ENCODE results near the gene ARL3.

Gene ARL3

GRCh38 chr10:102732661-102733060, 18.5 kb upstream of the ARL3 start:
- DNase-seq (no peak), ATAC-seq (ENCODE audit: insufficient read depth, low read depth) (no peak)
- TF ChIP-seq EZH2 (IDR thresholded peaks at IDR 0.05; ENCODE audit: borderline replicate concordance, low read depth, low read length, severe bottlenecking) (no peak), CTCF (IDR thresholded peaks at IDR 0.05; ENCODE audit: borderline replicate concordance, extremely low read depth, low read length, poor library complexity, severe bottlenecking) (no peak)
- H2AFZ ChIP-seq (ENCODE audit: low read depth, low read length), result no peak overlapping the region
- H3K4me3 ChIP-seq (ENCODE audit: low read depth in 1 of 2, low read length in 2 of 2), result no peak overlapping the region
- H3K9me3 ChIP-seq (ENCODE audit: insufficient read depth, low read length, severe bottlenecking), result no peaks in the 10 kb centered on the region
- H3K79me2 ChIP-seq (ENCODE audit: insufficient read depth, low read length), result no peaks in the 10 kb centered on the region
- no peaks in the 10 kb centered on the region for H3K27me3 ChIP-seq (ENCODE audit: insufficient read depth, low read length, poor library complexity)
- H3K27ac ChIP-seq (ENCODE audit: low read length), result no peak overlapping the region
- H4K20me1 ChIP-seq (ENCODE audit: insufficient read depth, low read length), result no peaks in the 10 kb centered on the region
- no peak overlapping the region for H3K4me2 ChIP-seq (ENCODE audit: insufficient read depth, low read length)
- peaks cover 76% of the 10 kb centered on the region for H3K36me3 ChIP-seq (ENCODE audit: insufficient read depth, low read length)
- H3K9ac ChIP-seq (ENCODE audit: low read depth, low read length), result no peak overlapping the region
- H3K4me1 ChIP-seq (ENCODE audit: insufficient read depth, low read length), result no peaks in the 10 kb centered on the region

DNA sequence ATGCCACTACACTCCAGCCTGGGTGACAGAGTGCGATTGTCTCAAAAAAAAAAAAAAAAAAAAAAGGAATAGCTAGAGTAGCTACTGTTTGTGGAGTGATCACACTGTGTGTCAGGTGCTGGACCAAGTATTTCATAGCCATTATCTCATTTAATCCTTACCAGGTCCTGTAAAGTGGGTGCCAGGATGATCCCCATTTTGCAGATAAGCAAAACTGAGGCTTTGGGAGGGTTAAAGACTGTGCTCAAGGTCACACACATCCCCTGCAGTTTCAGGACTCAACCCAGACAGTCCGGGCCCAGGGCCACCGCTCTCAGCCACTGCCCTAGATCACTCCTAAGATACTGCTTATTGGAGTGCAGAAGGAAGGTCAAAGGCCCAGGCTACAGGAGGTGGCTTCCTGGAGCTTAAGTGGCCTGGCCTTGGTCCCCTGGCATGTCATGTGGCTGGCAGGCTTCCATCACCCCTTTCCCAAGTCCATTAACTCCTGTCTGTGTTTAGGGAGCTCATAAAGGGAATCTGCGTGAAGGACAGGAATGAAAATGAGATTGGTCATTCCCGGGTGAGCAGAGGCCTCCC, 17.1 kb upstream of the ARL3 start:
- DNase-seq, result no peak
- H3K4me2 ChIP-seq (ENCODE audit: insufficient read depth, low read length), result no peak overlapping the region
- TF ChIP-seq EZH2 (IDR thresholded peaks at IDR 0.05; ENCODE audit: borderline replicate concordance, low read depth, low read length, severe bottlenecking), result no peak
- TF ChIP-seq CTCF (IDR thresholded peaks at IDR 0.05; ENCODE audit: borderline replicate concordance, extremely low read depth, low read length, poor library complexity, severe bottlenecking), result no peak
- no peaks in the 10 kb centered on the region for H3K4me1 ChIP-seq (ENCODE audit: insufficient read depth, low read length)
- H3K79me2 ChIP-seq (ENCODE audit: insufficient read depth, low read length), result no peaks in the 10 kb centered on the region; the same call in 1 of the 2 replicates
- H4K20me1 ChIP-seq (ENCODE audit: insufficient read depth, low read length), result peaks cover 3% of the 10 kb centered on the region; the same call in 1 of the 2 replicates
- H3K9me3 ChIP-seq (ENCODE audit: insufficient read depth, low read length, severe bottlenecking), result no peaks in the 10 kb centered on the region
- H3K27me3 ChIP-seq (ENCODE audit: insufficient read depth, low read length, poor library complexity), result no peaks in the 10 kb centered on the region
- H3K4me3 ChIP-seq (ENCODE audit: low read depth in 1 of 2, low read length in 2 of 2), result no peak overlapping the region
- H3K27ac ChIP-seq (ENCODE audit: low read length), result no peak overlapping the region
- ATAC-seq (ENCODE audit: insufficient read depth, low read depth), result no peak
- H3K9ac ChIP-seq (ENCODE audit: low read depth, low read length), result no peak overlapping the region
- H2AFZ ChIP-seq (ENCODE audit: low read depth, low read length), result no peak overlapping the region
- H3K36me3 ChIP-seq (ENCODE audit: insufficient read depth, low read length), result peaks cover 83% of the 10 kb centered on the region

DNA sequence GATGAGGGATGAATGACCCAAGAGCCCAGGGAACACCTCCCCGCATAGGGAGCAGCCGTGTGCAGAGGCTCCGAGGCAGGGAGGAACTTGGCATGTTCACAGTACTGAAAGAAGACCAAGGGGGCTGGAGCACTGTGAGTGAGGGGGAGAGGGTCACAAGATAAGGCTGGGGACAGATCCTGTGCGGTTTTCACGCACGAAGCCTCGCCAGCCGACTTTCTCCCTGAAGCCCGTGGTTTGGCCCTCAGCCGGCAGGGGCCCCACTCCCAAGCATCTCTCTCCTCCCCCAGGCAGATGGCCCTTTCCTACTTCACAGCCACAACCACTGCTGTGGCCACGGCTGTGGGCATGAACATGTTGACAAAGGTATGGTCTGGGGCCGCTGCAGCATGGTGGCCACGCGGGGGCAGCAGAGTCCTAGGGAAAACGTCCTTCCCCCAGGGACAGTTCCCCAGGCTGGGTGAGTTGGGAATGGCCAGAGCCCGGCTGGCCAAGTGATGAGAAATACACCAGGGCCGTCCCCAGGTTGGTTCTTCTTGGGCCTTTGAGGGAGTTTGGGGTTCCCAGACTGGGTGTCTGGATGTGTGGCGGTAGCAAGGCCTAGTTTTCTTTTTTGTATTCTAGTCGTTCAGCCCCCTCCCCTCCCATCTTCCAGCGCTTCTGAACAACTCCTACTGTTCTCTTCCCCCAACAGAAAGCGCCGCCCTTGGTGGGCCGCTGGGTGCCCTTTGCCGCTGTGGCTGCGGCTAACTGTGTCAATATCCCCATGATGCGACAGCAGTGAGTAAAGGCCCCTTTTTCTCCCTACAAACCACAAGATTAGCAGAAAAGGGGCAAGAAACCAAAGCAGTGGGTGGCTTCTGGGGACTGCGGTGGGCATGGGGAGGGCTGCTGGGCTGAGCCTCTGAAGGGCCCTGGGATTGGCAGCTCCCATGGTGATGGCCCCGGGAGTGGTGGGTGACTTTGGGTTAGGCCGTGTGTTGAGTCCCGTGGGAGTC, 15.1 kb upstream of the ARL3 start:
- Histone ChIP-seq H3K4me1 (ENCODE audit: insufficient read depth, low read length) (no peaks in the 10 kb centered on the region), H3K9ac (ENCODE audit: low read depth, low read length) (no peak overlapping the region), H3K9me3 (ENCODE audit: insufficient read depth, low read length, severe bottlenecking) (no peaks in the 10 kb centered on the region), H2AFZ (ENCODE audit: low read depth, low read length) (no peak overlapping the region), H3K79me2 (ENCODE audit: insufficient read depth, low read length) (peaks cover 4% of the 10 kb centered on the region; the same call in 1 of the 2 replicates), H3K4me3 (ENCODE audit: low read depth in 1 of 2, low read length in 2 of 2) (no peak overlapping the region), H3K4me2 (ENCODE audit: insufficient read depth, low read length) (no peak overlapping the region), H3K27ac (ENCODE audit: low read length) (no peak overlapping the region), H3K27me3 (ENCODE audit: insufficient read depth, low read length, poor library complexity) (no peaks in the 10 kb centered on the region), H4K20me1 (ENCODE audit: insufficient read depth, low read length) (peaks cover 5% of the 10 kb centered on the region; the same call in 1 of the 2 replicates), H3K36me3 (ENCODE audit: insufficient read depth, low read length) (peaks cover 70% of the 10 kb centered on the region)
- DNase-seq (peak; percentile 28), ATAC-seq (ENCODE audit: insufficient read depth, low read depth) (peak; percentile 48; the same call in 1 of the 3 replicates)
- TF ChIP-seq EZH2 (IDR thresholded peaks at IDR 0.05; ENCODE audit: borderline replicate concordance, low read depth, low read length, severe bottlenecking) (no peak), CTCF (IDR thresholded peaks at IDR 0.05; ENCODE audit: borderline replicate concordance, extremely low read depth, low read length, poor library complexity, severe bottlenecking) (peak; percentile 58)

Measured in DND-41 (cell line).